Natural killer cell (primary cell): ENCODE measurements around the gene ETFBKMT. TPM values are rescaled to one million over a fixed set of nuclear protein-coding genes. Genes with fewer than 3 reads are reported as not detected.

Experiments
- ATAC-seq, 3 donors: fragments of 150-1000 bp in 2 of 3; fragments of 200-7000 bp in 1 of 3; cut with Tn5 transposase; 1 replicate in 1 of 3; 2 replicates in 2 of 3; pipeline ENCODE4 v1.10.0; 2021; ENCODE audit warnings: mild to moderate bottlenecking in 2 of 3, moderate library complexity in 2 of 3
- DNase-seq, 2 donors: peaks; one replicate each; pipeline versions ENCODE4 v3.0.0 to v3.0.0-alpha.2; 2013 to 2021; ENCODE audit warnings: mixed read lengths in 1 of 2
- H3K27ac ChIP-seq: one replicate; pipeline ENCODE4 v1.5.1; 2013; ENCODE audit warnings: mild to moderate bottlenecking, low read length
- H3K27me3 ChIP-seq: one replicate; pipeline ENCODE4 v1.6.1; 2013; ENCODE audit warnings: low read length; ENCODE audit not compliant: control insufficient read depth, insufficient read depth
- H3K36me3 ChIP-seq: one replicate; pipeline ENCODE4 v1.6.1; 2013; ENCODE audit warnings: low read length; ENCODE audit not compliant: control insufficient read depth, insufficient read depth
- H3K4me1 ChIP-seq: one replicate; pipeline ENCODE4 v1.6.1; 2013; ENCODE audit warnings: low read length; ENCODE audit not compliant: control insufficient read depth, insufficient read depth
- H3K4me3 ChIP-seq: one replicate; pipeline ENCODE4 v1.5.1; 2013; ENCODE audit warnings: low read length
- H3K9me3 ChIP-seq: one replicate; pipeline ENCODE4 v1.6.1; 2013; ENCODE audit warnings: low read length; ENCODE audit not compliant: control insufficient read depth, insufficient read depth
- H3K27ac Mint-ChIP-seq, 2 donors: one replicate each; pipeline ENCODE4 v1.8.0; 2022; ENCODE audit warnings: mild to moderate bottlenecking in 2 of 2, mixed read lengths in 2 of 2, moderate library complexity in 1 of 2
- H3K27me3 Mint-ChIP-seq, 2 donors: one replicate each; pipeline ENCODE4 v1.8.0; 2022; ENCODE audit warnings: low read depth in 2 of 2, mixed read lengths in 2 of 2
- H3K36me3 Mint-ChIP-seq: one replicate; pipeline ENCODE4 v1.8.0; 2022; ENCODE audit warnings: mixed read lengths
- H3K4me1 Mint-ChIP-seq, 2 donors: one replicate each; pipeline ENCODE4 v1.8.0; 2022; ENCODE audit warnings: mixed read lengths in 2 of 2
- H3K4me3 Mint-ChIP-seq: one replicate; pipeline ENCODE4 v1.8.0; 2022; ENCODE audit warnings: mild to moderate bottlenecking, moderate library complexity, mixed read lengths
- H3K9me3 Mint-ChIP-seq, 2 donors: one replicate each; pipeline ENCODE4 v1.8.0; 2022; ENCODE audit warnings: mixed read lengths in 2 of 2
- WGBS: methylation state at CpG from one replicate; pipeline ENCODE4 v1.1.7; 2013; ENCODE audit warnings: missing lambda C conversion rate; ENCODE audit not compliant: insufficient coverage; 5-methylcytosine and 5-hydroxymethylcytosine counted together
- intact Hi-C: fragments of 100-400 bp; cut with micrococcal nuclease; formaldehyde crosslinking; loops from one replicate; pipeline ENCODE4 v1.14.2; 2022
- total RNA-seq, 4 donors: library from RNA; stranded (reverse); fragments of 120-200 nt in 1 of 4; gene quantifications; one replicate each; pipeline versions ENCODE4 v1.2.3 to v1.2.4, GENCODE V29; 2013 to 2022
- TF ChIP-seq, protein P1 (sequence below): fragments of 200-600 bp; IDR thresholded peaks from one replicate; pipeline ENCODE4 v1.8.0; 2022; ENCODE audit warnings: antibody characterized with exemption

Gene ETFBKMT
- total RNA-seq, 3 donors from 2014 or later (not counting 1 experiment from before 2014, with no cell fraction given) = 1.2 to 1.9 (median 1.2) TPM

DNA sequence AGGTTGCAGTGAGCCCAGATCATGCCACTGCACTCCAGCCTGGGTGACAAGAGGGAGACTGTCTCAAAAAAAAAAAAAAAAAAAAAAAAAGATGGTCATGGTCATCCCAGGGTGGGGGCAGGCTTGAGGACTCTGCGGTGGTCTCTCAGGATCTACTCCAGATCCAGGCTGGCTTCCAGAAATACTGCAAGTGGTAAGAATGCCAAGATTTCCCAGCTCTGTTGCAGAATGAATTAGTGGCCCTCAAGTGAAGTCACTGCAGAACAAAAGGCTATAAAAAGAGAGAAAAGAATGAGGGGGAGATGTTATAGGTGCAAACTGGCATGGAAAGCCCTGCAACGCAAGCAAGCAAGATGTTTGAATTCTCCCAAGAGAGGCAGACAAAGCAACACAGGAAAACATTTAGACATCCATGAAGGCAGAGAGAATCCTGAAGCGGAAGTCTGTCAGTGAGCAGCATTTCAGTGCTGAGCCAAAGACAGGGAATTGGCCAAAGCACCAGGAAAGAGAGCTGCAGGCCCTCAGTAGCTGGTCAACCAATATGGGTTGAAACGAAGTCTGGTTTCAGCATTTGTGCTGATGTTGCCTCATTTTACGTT is 31.9 kb upstream of the ETFBKMT start:
- TF ChIP-seq, protein P1, sequence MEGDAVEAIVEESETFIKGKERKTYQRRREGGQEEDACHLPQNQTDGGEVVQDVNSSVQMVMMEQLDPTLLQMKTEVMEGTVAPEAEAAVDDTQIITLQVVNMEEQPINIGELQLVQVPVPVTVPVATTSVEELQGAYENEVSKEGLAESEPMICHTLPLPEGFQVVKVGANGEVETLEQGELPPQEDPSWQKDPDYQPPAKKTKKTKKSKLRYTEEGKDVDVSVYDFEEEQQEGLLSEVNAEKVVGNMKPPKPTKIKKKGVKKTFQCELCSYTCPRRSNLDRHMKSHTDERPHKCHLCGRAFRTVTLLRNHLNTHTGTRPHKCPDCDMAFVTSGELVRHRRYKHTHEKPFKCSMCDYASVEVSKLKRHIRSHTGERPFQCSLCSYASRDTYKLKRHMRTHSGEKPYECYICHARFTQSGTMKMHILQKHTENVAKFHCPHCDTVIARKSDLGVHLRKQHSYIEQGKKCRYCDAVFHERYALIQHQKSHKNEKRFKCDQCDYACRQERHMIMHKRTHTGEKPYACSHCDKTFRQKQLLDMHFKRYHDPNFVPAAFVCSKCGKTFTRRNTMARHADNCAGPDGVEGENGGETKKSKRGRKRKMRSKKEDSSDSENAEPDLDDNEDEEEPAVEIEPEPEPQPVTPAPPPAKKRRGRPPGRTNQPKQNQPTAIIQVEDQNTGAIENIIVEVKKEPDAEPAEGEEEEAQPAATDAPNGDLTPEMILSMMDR = no peak
- WGBS = 94% methylated on average over 5 of the region's 5 CpGs
- no peak overlapping the region for H3K27ac ChIP-seq
- Mint-ChIP-seq H3K4me1 (peaks cover 9 to 10% of the 10 kb centered on the region in 2 donors), H3K36me3 (no peaks in the 10 kb centered on the region), H3K9me3 (peaks cover 0 to 2% of the 10 kb centered on the region in 2 donors), H3K27me3 (peaks cover 0 to 3% of the 10 kb centered on the region in 2 donors), H3K27ac (no peak overlapping the region), H3K4me3 (no peak overlapping the region)
- no peaks in the 10 kb centered on the region for H3K4me1 ChIP-seq
- H3K36me3 ChIP-seq = no peaks in the 10 kb centered on the region
- ATAC-seq (no peak), DNase-seq (no peak)
- intact Hi-C loops = no loop called here
- H3K27me3 ChIP-seq = no peaks in the 10 kb centered on the region
- H3K4me3 ChIP-seq = no peak overlapping the region
- H3K9me3 ChIP-seq = no peaks in the 10 kb centered on the region

DNA sequence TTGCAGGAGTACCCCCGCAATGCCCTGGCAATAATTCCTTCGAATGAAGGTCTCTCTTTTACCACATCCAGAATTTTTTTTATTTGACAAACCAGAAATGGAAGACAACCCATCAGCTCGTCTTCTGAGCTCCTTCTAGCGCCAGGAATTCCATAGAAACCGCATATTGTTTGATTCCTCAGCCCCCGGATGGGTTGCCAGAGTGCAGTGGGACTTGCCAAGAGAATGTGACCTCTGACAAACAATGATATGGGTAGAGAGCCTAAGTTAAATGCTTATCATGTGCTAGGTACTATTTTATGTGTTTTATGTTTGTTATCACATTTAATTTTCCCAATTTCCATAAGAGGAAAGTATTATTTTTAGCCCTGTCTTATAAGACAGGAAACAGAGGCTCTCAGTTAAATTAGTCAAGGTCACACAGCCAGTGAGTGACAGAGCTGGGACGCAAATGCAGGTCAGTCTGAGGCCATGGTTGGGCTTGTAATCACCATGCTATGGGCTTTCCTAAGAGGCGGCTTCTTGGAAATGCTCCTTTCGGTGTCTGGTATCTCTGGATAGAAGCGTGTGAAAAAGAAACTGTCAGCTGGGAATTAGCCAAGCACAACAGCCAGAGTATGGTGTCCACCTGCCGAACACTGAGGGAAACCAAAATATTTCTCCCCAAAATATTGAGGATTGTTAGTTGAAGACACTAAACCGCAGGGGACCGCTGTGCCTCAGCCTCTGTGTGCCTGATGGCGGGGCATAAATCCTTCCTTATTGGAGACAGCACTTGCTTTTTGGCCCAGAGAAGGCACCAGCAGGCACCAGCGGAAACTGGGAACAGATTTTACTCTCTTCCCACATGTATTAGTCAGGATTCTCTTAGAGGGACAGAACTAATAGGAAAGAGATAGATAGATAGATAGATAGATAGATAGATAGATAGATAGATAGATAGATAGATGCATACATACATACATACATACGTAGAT is 29.4 kb upstream of the ETFBKMT start:
- Histone ChIP-seq H3K27me3 (no peaks in the 10 kb centered on the region), H3K27ac (no peak overlapping the region), H3K4me3 (no peak overlapping the region), H3K36me3 (no peaks in the 10 kb centered on the region), H3K9me3 (no peaks in the 10 kb centered on the region), H3K4me1 (no peaks in the 10 kb centered on the region)
- H3K27ac Mint-ChIP-seq = peak overlapping the region in 1 of 2 donors; percentile 38
- H3K9me3 Mint-ChIP-seq = peaks cover 0 to 2% of the 10 kb centered on the region in 2 donors
- H3K4me1 Mint-ChIP-seq = peaks cover 9 to 10% of the 10 kb centered on the region in 2 donors
- intact Hi-C loops = no loop called here
- no peaks in the 10 kb centered on the region for H3K36me3 Mint-ChIP-seq
- peaks cover 0 to 3% of the 10 kb centered on the region in 2 donors for H3K27me3 Mint-ChIP-seq
- WGBS = 85% methylated on average over 14 of the region's 16 CpGs
- TF ChIP-seq, protein P1 = no peak
- ATAC-seq = no peak
- DNase-seq = no peak
- H3K4me3 Mint-ChIP-seq = no peak overlapping the region

DNA sequence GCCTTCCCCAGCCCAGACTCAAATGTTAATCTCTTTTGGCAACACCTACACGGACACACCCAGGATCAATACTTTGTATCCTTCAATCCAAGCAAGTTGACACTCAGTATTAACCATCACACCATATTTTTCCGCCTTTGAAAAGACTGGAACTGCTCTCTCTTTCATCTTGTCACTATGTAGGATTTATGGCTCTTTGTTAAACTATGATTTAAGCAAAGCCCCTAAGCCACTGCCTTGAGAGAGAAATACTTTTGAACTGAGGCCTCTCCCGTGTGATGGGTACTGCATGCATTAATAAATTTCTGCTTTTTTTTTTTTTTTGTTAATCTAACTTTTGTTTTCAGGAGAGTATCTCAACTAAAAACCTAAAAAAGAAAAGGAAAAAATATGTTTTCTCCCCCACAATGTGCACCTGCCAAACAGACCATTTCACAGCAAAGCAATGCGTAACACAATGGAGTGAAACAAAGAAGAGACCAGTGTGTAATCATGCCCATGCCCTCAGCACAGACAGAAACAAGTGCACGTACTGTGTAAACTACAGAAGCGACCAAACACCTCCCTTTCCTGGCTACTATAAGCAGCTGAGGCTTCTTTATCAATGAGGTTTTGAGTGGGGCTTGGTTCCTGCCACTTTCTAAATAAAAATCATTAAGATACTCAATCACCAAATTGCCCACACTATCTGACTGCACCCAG is 28.3 kb upstream of the ETFBKMT start:
- H3K27ac Mint-ChIP-seq = no peak overlapping the region
- H3K27me3 Mint-ChIP-seq = peaks cover 0 to 3% of the 10 kb centered on the region in 2 donors
- Histone ChIP-seq H3K27ac (no peak overlapping the region), H3K4me1 (no peaks in the 10 kb centered on the region), H3K27me3 (no peaks in the 10 kb centered on the region), H3K9me3 (no peaks in the 10 kb centered on the region), H3K4me3 (no peak overlapping the region), H3K36me3 (no peaks in the 10 kb centered on the region)
- TF ChIP-seq, protein P1 = no peak
- H3K9me3 Mint-ChIP-seq = peaks cover 0 to under 1% of the 10 kb centered on the region in 2 donors
- DNase-seq (no peak), ATAC-seq (no peak)
- WGBS = 86% methylated on average over 5 of the region's 6 CpGs
- peaks cover 6 to 8% of the 10 kb centered on the region in 2 donors for H3K4me1 Mint-ChIP-seq
- no peak overlapping the region for H3K4me3 Mint-ChIP-seq
- no peaks in the 10 kb centered on the region for H3K36me3 Mint-ChIP-seq
- intact Hi-C loops = no loop called here
